HepG2 (cell line): ENCODE measurements around the gene PAK1IP1. TPM values are rescaled to one million over a fixed set of nuclear protein-coding genes. Genes with fewer than 3 reads are reported as not detected.

Experiments used
- ARNT ChIP-seq: fragments of 450-650 bp; IDR thresholded peaks from 2 replicates; pipeline ENCODE4 v1.6.1; 2017
- ATF7-NPFF ChIP-seq: sonication (generic); formaldehyde crosslinking; IDR thresholded peaks from 2 replicates; pipeline ENCODE4 v1.8.1; 2023; ENCODE audit warnings: mild to moderate bottlenecking, low read depth, missing genetic modification reagents, moderate library complexity
- CHD2 ChIP-seq: IDR thresholded peaks from 2 replicates; pipeline ENCODE4 v1.6.1; 2011; ENCODE audit warnings: low read depth, low read length, improper control_type of control experiment
- HBP1 ChIP-seq: IDR thresholded peaks from 2 replicates; pipeline ENCODE4 v1.6.1; 2016; ENCODE audit warnings: low read depth, control low read depth
- HIVEP1 ChIP-seq: sonication (generic); formaldehyde crosslinking; IDR thresholded peaks from 2 replicates; pipeline ENCODE4 v1.4.0; 2020; ENCODE audit warnings: mild to moderate bottlenecking, missing genetic modification reagents
- JUNB ChIP-seq: sonication (generic); formaldehyde crosslinking; IDR thresholded peaks from 2 replicates; pipeline ENCODE4 v1.8.0; 2022; ENCODE audit warnings: missing genetic modification reagents, mild to moderate bottlenecking, borderline replicate concordance
- MEIS1 ChIP-seq: sonication (generic); formaldehyde crosslinking; IDR thresholded peaks from 2 replicates; pipeline ENCODE4 v1.9.0; 2021; ENCODE audit warnings: mild to moderate bottlenecking, missing genetic modification reagents, moderate library complexity, borderline replicate concordance
- MXI1 ChIP-seq: IDR thresholded peaks from 3 replicates; pipeline ENCODE4 v1.6.1; 2012; ENCODE audit warnings: low read depth, low read length, inconsistent platforms, borderline replicate concordance
- NR2F2 ChIP-seq: IDR thresholded peaks from 2 replicates; pipeline ENCODE4 v1.6.1; 2012; ENCODE audit warnings: low read depth, inconsistent platforms, borderline replicate concordance
- PAF1 ChIP-seq: IDR thresholded peaks from 2 replicates; pipeline ENCODE4 v1.6.1; 2016; ENCODE audit warnings: missing genetic modification reagents, missing compliant biosample characterization
- PLSCR1 ChIP-seq: sonication (generic); formaldehyde crosslinking; IDR thresholded peaks from 2 replicates; pipeline ENCODE4 v1.5.0; 2020; ENCODE audit warnings: missing genetic modification reagents, mild to moderate bottlenecking, borderline replicate concordance
- RBM39 ChIP-seq: fragments of 200-400 bp; formaldehyde crosslinking; IDR thresholded peaks from one replicate; pipeline ENCODE4 v1.6.1; 2018; ENCODE audit warnings: antibody characterized with exemption, mild to moderate bottlenecking, low read depth, low read length; ENCODE audit not compliant: poor library complexity, severe bottlenecking
- RCOR2 ChIP-seq: IDR thresholded peaks from 2 replicates; pipeline ENCODE4 v1.6.1; 2016; ENCODE audit warnings: missing biosample characterization, missing genetic modification reagents
- SIX1 ChIP-seq: sonication (generic); formaldehyde crosslinking; IDR thresholded peaks from 2 replicates; pipeline ENCODE4 v1.4.0; 2020; ENCODE audit warnings: missing genetic modification reagents, borderline replicate concordance
- ZBTB44 ChIP-seq: sonication (generic); formaldehyde crosslinking; IDR thresholded peaks from 2 replicates; pipeline ENCODE4 v1.4.0; 2020; ENCODE audit warnings: missing genetic modification reagents
- ZBTB7A ChIP-seq: sonication (generic); formaldehyde crosslinking; IDR thresholded peaks from 2 replicates; pipeline ENCODE4 v1.8.0; 2022; ENCODE audit warnings: mild to moderate bottlenecking, missing genetic modification reagents
- ZBTB8A ChIP-seq: sonication (generic); formaldehyde crosslinking; IDR thresholded peaks from 2 replicates; pipeline ENCODE4 v1.4.0; 2020; ENCODE audit warnings: mild to moderate bottlenecking, low read depth, missing genetic modification reagents, borderline replicate concordance
- ZFP62 ChIP-seq: sonication (generic); formaldehyde crosslinking; IDR thresholded peaks from 2 replicates; pipeline ENCODE4 v1.4.0; 2020; ENCODE audit warnings: missing genetic modification reagents
- ZNF24 ChIP-seq: fragments of 450-650 bp; IDR thresholded peaks from 2 replicates; pipeline ENCODE4 v1.6.1; 2017; ENCODE audit warnings: antibody characterized with exemption, mild to moderate bottlenecking
- ZNF333 ChIP-seq: sonication (generic); formaldehyde crosslinking; IDR thresholded peaks from 2 replicates; pipeline ENCODE4 v1.4.0; 2020; ENCODE audit warnings: mild to moderate bottlenecking, missing genetic modification reagents, borderline replicate concordance
- ZNF558 ChIP-seq: sonication (generic); formaldehyde crosslinking; IDR thresholded peaks from 2 replicates; pipeline ENCODE4 v1.9.0; 2022; ENCODE audit warnings: mild to moderate bottlenecking, missing genetic modification reagents, borderline replicate concordance
- ZNF577 ChIP-seq: sonication (generic); formaldehyde crosslinking; IDR thresholded peaks from 2 replicates; pipeline ENCODE4 v1.4.0; 2020; ENCODE audit warnings: mild to moderate bottlenecking, low read depth, missing genetic modification reagents, borderline replicate concordance
- ZNF749 ChIP-seq: sonication (generic); formaldehyde crosslinking; IDR thresholded peaks from 2 replicates; pipeline ENCODE4 v1.8.0; 2022; ENCODE audit warnings: mild to moderate bottlenecking, missing genetic modification reagents, moderate library complexity, borderline replicate concordance
- ZNF775 ChIP-seq: sonication (generic); formaldehyde crosslinking; IDR thresholded peaks from 2 replicates; pipeline ENCODE4 v1.4.0; 2020; ENCODE audit warnings: missing genetic modification reagents, mild to moderate bottlenecking, moderate library complexity, borderline replicate concordance
- ZNF788 ChIP-seq: sonication (generic); formaldehyde crosslinking; IDR thresholded peaks from 2 replicates; pipeline ENCODE4 v1.5.0; 2020; ENCODE audit warnings: mild to moderate bottlenecking, missing genetic modification reagents, borderline replicate concordance
- polyA plus RNA-seq, 8 experiments: library from polyadenylated mRNA; depleted of rRNA in 3 of 8; stranded (reverse) in 7 of 8; unstranded in 1 of 8; fragments of >200 nt; fragmentation: Illumina TruSeq in 4 of 8; extraction: Trizol in 4 of 8; gene quantifications; 2 replicates each; pipeline versions ENCODE4 v1.2.1 to v1.2.3, GENCODE V29; 2011 to 2016; ENCODE audit warnings: low read depth in 4 of 8, missing spikeins in 1 of 8, mixed read lengths in 1 of 8; ENCODE audit not compliant: insufficient read depth in 1 of 8
- total RNA-seq, 5 experiments: library from RNA; depleted of rRNA; stranded (reverse); fragments of >200 nt; fragmentation: Illumina TruSeq; extraction: Trizol; gene quantifications; 2 replicates each; pipeline ENCODE4 v1.2.3, GENCODE V29; 2016; ENCODE audit warnings: low read depth in 1 of 5

PAK1IP1 gene
- total and polyA plus RNA-seq, 2 of the 13 experiments (the other 11 are each of a cell fraction or from before 2014, with no cell fraction given) = 23.4 to 66.2 TPM

DNA sequence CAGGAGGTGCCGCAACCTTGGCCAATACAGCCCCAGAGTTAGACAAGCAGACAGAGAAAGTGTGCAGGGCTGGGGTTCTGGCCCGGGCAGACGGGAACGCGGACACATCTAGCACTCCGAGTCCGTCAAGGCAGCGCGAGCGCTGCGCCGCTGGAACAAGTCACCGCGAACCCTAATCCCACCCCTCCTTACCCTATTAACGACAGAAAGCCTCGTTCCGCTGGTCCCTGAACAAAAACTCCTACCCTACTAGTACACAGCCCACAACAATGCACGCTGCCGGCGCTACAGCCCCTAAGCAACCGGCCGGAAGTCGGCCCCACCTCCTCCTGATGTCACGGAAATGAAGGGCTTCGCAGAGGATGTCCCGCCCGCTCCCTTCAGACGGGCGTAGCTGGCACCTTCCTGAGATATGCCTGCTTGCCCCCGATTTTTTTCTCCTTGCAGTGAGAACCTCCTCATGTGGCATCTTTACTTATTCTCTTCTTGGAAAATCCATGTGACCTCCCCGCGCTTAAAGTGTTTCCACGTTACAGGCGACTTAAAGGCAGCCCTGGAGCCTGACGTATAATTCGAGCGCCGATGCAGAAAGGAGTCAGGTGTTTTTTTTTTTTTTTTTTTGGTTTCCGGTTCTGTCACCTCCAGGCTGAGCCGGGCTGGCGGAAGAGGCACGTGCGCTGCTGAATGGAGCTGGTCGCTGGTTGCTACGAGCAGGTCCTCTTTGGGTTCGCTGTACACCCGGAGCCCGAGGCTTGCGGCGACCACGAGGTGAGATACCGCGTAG lies at the start of gene PAK1IP1, which contains the start of gene C6orf52 (continued):
- TF ChIP-seq RBM39 = peak; percentile 61
- no peak for TF ChIP-seq ARNT
- TF ChIP-seq HIVEP1 (CRISPR knock-in tag) = peak; percentile 62; the same call in 1 of the 2 replicates
- TF ChIP-seq NR2F2 = peak; percentile 49; the same call in 1 of the 2 replicates
- TF ChIP-seq MEIS1 = no peak
- no peak for TF ChIP-seq PLSCR1
- peak; percentile 26; the same call in 1 of the 2 replicates for TF ChIP-seq ATF7-NPFF
- no peak for TF ChIP-seq ZFP62 (CRISPR knock-in tag)
- peak; percentile 98 for TF ChIP-seq MXI1
- TF ChIP-seq ZNF749 = peak; percentile 89
- TF ChIP-seq ZBTB44 = no peak
- TF ChIP-seq ZNF775 (CRISPR knock-in tag) = no peak
- no peak for TF ChIP-seq PAF1 (CRISPR knock-in tag)
- peak; percentile 80; the same call in 1 of the 2 replicates for TF ChIP-seq ZNF558 (CRISPR knock-in tag)
- no peak for TF ChIP-seq RCOR2 (CRISPR knock-in tag)
- TF ChIP-seq CHD2 = peak; percentile 65
- no peak; the same call in 1 of the 2 replicates for TF ChIP-seq JUNB (CRISPR knock-in tag)
- peak; percentile 75; the same call in 1 of the 2 replicates for TF ChIP-seq ZNF788
- no peak for TF ChIP-seq ZBTB7A (CRISPR knock-in tag)
- TF ChIP-seq HBP1 (CRISPR knock-in tag) = peak; percentile 98
- peak; percentile 65; the same call in 1 of the 2 replicates for TF ChIP-seq SIX1 (CRISPR knock-in tag)
- TF ChIP-seq ZBTB8A (CRISPR knock-in tag) = no peak
- TF ChIP-seq ZNF333 = 0 out of 2 replicates have a peak, but pooled peaks have one; percentile 38
- TF ChIP-seq ZNF24 = peak; percentile 6; the same call in 1 of the 2 replicates
- no peak for TF ChIP-seq ZNF577
